GM21526 (cell line): ENCODE data around the gene SEH1L.
"Not testable (repeated sequence)": the region's sequence is repeated elsewhere in the genome, so short reads cannot be mapped to it uniquely, and the experiment has no call there.

Source experiments
- ATAC-seq: cut with Tn5 transposase; IDR thresholded peaks from one replicate; pipeline ENCODE4 v1.9.1; 2021; ENCODE audit warnings: moderate library complexity; ENCODE audit not compliant: unreplicated experiment, low FRiP score

SEH1L gene, protein sequence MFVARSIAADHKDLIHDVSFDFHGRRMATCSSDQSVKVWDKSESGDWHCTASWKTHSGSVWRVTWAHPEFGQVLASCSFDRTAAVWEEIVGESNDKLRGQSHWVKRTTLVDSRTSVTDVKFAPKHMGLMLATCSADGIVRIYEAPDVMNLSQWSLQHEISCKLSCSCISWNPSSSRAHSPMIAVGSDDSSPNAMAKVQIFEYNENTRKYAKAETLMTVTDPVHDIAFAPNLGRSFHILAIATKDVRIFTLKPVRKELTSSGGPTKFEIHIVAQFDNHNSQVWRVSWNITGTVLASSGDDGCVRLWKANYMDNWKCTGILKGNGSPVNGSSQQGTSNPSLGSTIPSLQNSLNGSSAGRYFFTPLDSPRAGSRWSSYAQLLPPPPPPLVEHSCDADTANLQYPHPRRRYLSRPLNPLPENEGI

GRCh38 chr18:12947285-12948049 is at the start of gene SEH1L:
Gene SEH1L, plus strand, starts transcription at chr18:12948011. Its CDS starts 111 bp downstream, at chr18:12948122.
- ATAC-seq, result peak; percentile 69

DNA sequence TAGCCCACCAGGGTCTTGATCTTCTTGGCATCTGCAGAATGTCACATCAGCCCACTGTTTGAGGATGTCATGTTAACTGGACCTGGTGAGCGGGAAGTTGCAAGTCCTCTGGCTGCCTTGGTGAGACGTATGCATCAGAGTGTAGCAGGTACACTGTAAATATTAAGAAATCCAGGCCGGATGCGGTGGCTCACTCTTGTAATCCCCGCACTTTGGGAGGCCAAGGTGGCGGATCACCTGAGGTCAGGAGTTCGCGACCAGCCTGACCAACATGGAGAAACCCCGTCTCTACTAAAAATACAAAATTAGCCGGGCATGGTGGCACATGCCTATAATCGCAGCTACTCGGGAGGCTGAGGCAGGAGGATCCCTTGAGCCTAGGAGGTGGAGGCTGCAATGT is 46.6 kb upstream of the SEH1L start:
- not testable (repeated sequence) for ATAC-seq

DNA sequence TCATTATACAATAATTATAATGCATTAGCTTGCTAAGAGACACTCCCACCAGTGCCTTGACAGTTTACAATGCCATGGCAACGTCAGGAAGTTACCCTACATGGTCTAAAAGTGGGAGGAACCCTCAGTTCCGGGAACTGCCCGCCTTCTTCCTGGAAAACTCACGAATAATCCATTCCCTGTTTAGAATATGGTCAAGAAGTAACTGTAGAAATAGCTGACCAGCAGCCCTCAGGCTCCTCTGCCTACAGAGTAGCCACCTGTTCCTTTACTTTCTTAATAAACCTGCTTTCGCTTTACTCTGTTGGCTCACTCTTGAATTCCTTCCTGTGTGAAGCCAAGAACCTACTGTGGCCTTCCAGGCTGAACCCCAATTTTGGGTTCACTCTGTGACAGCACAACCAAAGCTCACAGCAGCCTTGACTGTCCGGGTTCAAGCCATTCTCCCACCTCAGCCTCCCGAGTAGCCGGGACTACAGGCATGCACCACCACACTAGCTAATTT is 43.7 kb upstream of the SEH1L start:
- ATAC-seq, result no peak

DNA sequence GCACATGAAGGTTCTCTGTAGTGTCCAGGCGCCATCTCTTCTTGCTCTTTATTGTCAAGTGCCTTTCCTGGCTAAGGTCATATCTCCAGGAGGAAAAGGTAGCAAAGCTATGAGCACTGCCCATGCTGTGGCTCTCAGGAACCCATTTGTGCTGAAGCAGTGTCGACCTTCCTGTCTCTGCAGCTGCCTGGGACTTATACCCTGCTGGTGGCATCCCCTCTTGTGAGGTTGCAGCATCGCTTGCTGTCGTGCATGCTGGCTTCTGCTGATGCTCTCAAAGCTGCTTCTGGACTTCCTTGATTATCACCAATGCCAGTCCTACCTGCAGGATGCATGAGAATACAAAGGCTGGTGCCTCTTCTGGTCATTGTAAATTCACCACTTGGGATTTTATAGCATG is 41.7 kb upstream of the SEH1L start:
- no peak for ATAC-seq

DNA sequence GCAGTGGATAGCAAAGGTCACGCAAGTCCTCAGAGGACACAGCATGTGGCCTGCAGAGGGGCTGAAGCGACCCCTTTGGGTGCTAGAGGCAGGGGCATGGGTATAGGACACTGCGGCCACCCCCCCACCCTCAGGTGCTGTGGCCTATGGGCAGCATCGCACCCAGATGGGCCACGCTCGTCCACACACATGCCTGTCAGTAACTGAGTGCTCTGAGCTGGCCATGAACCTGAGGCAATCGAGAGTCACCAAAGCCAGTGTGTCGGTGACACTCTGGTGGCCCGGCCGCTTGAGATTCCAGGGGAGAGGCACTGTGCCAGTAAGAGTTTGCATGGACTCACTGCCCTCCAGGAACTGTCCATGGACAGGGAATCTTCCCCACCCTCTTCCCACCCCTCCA is 41.0 kb upstream of the SEH1L start:
- no peak for ATAC-seq

GRCh38 chr18:12907258-12907925 is 40.4 kb upstream of the SEH1L start:
- no peak for ATAC-seq

DNA sequence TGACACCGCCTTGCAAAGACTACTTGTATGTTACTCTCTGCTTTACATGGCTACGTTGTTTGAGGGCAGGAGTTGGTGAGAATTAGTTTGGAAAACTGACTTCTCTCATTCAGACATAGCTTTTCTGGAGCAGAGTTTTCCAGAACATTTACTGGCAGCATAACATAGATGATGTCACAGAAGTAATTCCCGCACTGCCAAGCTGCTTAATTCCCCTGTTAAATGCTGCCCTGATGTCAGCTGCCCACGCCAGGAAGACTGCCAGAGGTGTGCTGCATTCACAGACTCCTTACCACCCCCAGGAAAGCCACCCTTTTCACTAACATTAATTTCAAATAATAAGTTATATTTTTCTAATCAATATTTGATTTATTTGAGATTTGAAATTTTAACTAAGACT is 39.1 kb upstream of the SEH1L start:
- no peak for ATAC-seq

- ATAC-seq, result peak; percentile 53
Measured at GRCh38 chr18:12911025-12911928, 36.5 kb upstream of the SEH1L start.

DNA sequence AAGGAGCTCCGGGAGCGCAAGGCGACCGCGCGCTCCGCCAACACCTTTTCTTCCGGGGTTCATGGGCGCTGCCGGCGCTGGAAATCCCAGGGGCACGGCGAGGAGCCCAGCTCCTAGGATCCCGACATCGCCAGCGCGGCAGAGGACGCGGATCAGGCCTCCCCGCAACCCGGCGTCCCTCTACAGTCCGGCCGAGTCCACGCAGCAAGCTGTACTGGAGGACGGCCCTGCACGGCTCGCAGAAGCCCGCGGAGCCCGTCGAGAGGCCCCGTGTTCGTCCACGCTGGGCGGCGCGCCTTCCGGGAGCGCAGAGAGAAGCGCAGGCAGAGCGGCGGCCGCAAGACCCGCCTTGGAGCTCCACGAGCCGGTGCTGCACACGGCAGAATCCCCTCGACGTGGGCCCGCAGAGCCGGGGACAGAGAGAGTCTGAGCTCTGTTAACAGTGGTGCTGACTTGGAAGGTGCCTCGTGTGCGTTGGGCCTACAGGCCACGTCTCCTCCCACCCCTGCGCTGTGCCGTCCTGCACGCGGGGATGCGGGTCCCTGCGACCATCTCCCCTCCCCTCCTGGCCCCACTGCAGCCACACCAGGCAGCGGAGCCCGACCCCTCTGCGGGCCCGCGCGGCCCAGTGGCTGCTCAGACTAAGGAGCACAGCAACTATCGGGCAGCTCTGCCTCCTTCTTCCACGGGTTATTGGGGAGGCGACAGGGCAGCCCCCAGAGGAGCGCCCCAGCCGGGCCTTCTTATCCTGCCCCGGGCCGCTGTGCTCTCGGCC is 35.7 kb upstream of the SEH1L start:
- no peak for ATAC-seq

GRCh38 chr18:12921178-12921577 is 26.6 kb upstream of the SEH1L start:
- no peak for ATAC-seq

DNA sequence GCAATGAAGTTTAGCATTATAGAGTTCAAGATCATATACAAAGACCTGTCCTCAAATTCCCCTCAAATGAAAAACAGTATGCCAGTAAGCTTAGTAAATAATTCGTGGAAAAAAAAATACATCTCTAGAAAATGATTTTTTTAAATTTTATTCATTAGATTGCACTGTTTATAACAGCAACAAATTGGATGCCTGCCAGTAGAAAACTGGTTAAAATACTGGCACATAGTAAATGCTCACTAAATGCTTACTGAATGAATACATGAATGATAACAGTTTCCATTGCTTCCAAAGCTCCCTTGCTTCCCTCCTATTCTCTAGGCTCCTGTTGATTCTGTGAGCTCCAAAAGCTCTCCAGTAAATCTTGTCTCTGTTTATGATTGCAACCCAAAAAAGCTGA is 25.5 kb upstream of the SEH1L start:
- ATAC-seq, result no peak

DNA sequence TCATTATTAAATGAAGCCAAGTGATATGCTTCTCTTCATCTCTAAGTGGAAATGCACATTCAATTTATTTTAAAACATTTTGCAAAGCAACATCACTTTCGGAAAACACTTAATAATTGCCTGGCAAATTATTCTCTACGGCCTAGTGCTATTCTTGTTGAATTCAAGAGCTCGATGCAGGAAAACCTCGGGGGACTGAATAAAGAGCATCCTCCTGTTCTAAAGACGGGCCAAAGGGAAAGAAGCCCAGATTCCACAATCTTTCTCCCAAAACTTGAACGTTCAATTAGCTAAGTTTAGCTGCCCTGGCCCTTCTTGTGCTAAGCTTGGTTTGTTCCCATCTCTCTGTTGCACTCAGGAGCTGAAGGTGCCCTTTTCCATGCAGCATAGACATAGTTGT is 23.2 kb upstream of the SEH1L start:
- ATAC-seq, result no peak

GRCh38 chr18:12928206-12928605 is 19.6 kb upstream of the SEH1L start:
- ATAC-seq, result no peak

DNA sequence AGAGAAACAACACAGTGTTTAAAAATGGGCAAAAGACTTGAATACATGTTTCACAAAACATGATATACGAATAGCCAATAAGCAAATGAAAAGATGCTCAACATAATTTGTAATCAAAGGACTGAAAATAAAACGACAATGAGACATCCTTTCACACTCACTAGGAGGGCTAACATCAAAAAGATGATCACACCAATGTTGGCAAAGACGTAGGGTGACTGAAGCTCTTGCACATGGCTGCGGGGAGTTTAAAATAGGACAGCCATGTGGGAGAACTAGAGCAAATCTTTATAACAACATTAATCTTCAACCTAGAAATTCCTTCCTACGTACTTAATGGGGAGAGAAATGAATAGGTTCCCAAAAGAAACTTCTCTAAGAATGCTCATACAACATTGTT is 19.2 kb upstream of the SEH1L start:
- no peak for ATAC-seq

- no peak for ATAC-seq
Measured at GRCh38 chr18:12929477-12930083, 18.2 kb upstream of the SEH1L start.

- ATAC-seq, result no peak
Measured at GRCh38 chr18:12930376-12930775, 17.4 kb upstream of the SEH1L start.

- ATAC-seq, result no peak
Measured at GRCh38 chr18:12930908-12931307, 16.9 kb upstream of the SEH1L start.

DNA sequence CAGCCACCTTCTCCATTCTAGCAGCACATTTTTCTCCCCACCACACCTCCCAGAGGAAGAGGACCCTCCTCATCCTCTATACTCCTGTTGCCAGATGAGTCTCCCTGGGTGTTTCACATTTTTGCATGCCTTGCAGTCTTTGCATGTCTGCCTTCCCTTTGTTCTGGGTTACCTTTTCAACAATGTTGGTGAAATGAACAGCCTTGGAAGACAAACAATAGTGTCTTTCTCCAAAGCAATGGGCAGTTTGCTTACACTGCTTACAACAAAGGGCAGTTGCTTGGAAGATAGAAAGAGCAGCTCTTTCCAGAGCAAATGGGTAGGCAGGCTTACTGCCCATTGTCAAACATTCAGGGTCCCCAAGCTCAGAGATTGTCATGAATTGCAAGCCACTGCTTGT is 14.5 kb upstream of the SEH1L start:
- ATAC-seq, result no peak
